Measurements from ENCODE around the gene MYO3A. TPM values are rescaled to one million over a fixed set of nuclear protein-coding genes. Genes with fewer than 3 reads are reported as not detected.

MYO3A gene
- total RNA-seq (2014; rRNA removed; shearing (Covaris generic); ENCODE audit: low replicate concordance): not detected in 2 replicates

GRCh38 chr10:25933653-25934608 lies at the start of gene MYO3A:
Gene MYO3A (plus strand): TSS chr10:25934229. CDS start chr10:25952111, 17,882 bp downstream.
- no peak for DNase-seq

GRCh38 chr10:25888627-25889026 lies 45.4 kb upstream of the MYO3A start:
- Histone ChIP-seq H3K9me3 (no peaks in the 10 kb centered on the region), H3K4me3 (no peak overlapping the region)
- DNase-seq: no peak

More at GRCh38 chr10:25933653-25934608, at the start of gene MYO3A:
- no peaks in the 10 kb centered on the region for H3K36me3 ChIP-seq
- H3K27me3 ChIP-seq: peaks cover 53% of the 10 kb centered on the region
- no peaks in the 10 kb centered on the region for H3K9me3 ChIP-seq
- no peak within 1 kb of the TSS for H3K4me3 ChIP-seq

GRCh38 chr10:25890995-25891394 lies 43.0 kb upstream of the MYO3A start:
- Histone ChIP-seq H3K27me3 (peaks cover 3% of the 10 kb centered on the region; the same call in 1 of the 2 replicates), H3K4me3 (no peak overlapping the region), H3K9me3 (no peaks in the 10 kb centered on the region), H3K36me3 (no peaks in the 10 kb centered on the region)
- no peak for DNase-seq

More at GRCh38 chr10:25888627-25889026, 45.4 kb upstream of the MYO3A start:
- peaks cover 3% of the 10 kb centered on the region; the same call in 1 of the 2 replicates for H3K27me3 ChIP-seq
- no peaks in the 10 kb centered on the region for H3K36me3 ChIP-seq

DNA sequence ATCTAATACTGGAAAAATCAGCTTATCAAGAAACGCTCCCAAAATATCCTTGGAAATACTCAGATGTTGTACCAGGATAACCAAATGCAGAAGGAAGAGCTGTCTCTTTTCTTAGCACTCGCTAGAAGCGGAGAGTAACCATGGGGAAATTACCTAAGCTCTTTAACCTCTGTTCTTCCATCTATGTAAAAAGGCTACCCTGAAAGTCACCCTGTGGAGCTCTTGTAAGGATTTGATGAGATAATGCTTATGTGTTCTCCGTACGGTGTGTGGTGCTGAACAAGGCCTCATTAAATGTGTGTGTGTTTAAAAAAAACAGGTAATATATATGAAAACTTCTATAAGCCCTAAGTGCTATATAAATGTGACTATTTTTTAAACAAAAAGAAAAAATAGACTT lies 38.2 kb upstream of the MYO3A start:
- H3K27me3 ChIP-seq: 0 out of 2 replicates have a peak, but pooled peaks cover 4% of the 10 kb centered on the region
- DNase-seq: no peak

GRCh38 chr10:25896421-25896820 lies 37.6 kb upstream of the MYO3A start:
- no peaks in the 10 kb centered on the region for H3K36me3 ChIP-seq
- no peak for DNase-seq
- H3K27me3 ChIP-seq: 0 out of 2 replicates have a peak, but pooled peaks cover 4% of the 10 kb centered on the region
- no peaks in the 10 kb centered on the region for H3K9me3 ChIP-seq
- no peak overlapping the region for H3K4me3 ChIP-seq

More for the DNA sequence above, 38.2 kb upstream of the MYO3A start:
- no peaks in the 10 kb centered on the region for H3K9me3 ChIP-seq
- H3K4me3 ChIP-seq: no peak overlapping the region
- H3K36me3 ChIP-seq: no peaks in the 10 kb centered on the region

- Histone ChIP-seq H3K27me3 (0 out of 2 replicates have a peak, but pooled peaks cover 2% of the 10 kb centered on the region), H3K4me3 (no peak overlapping the region), H3K36me3 (no peaks in the 10 kb centered on the region), H3K9me3 (no peaks in the 10 kb centered on the region)
- no peak for DNase-seq
These were observed 34.7 kb upstream of the MYO3A start for GRCh38 chr10:25899304-25899703.

- Histone ChIP-seq H3K36me3 (no peaks in the 10 kb centered on the region), H3K4me3 (no peak overlapping the region), H3K9me3 (no peaks in the 10 kb centered on the region), H3K27me3 (0 out of 2 replicates have a peak, but pooled peaks cover 2% of the 10 kb centered on the region)
- DNase-seq: no peak
These were observed 32.8 kb upstream of the MYO3A start for GRCh38 chr10:25901199-25901598.

DNA sequence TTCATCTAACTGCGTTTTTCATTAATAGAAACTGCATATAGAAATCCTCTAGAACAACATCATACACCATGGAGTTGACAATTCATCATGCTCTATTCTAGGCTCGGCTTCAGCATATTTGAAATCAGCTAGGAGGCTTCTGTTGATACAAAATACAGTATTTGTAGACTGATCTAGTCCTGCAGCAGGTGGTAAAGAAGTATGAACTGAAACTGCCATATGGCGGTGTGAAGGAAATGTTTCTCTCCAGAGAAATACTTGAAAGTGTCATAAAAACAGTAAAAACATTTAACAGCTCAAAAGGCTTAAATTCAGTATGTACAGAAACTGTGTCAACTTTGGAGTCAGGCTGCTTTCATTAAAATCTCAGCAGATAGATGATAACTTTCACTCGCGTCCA lies 32.0 kb upstream of the MYO3A start:
- Histone ChIP-seq H3K27me3 (0 out of 2 replicates have a peak, but pooled peaks cover 1% of the 10 kb centered on the region), H3K36me3 (no peaks in the 10 kb centered on the region), H3K4me3 (no peak overlapping the region), H3K9me3 (no peaks in the 10 kb centered on the region)
- no peak for DNase-seq

GRCh38 chr10:25907261-25907660 lies 26.8 kb upstream of the MYO3A start:
- no peak for DNase-seq
- H3K9me3 ChIP-seq: no peaks in the 10 kb centered on the region
- H3K27me3 ChIP-seq: no peaks in the 10 kb centered on the region
- H3K4me3 ChIP-seq: no peak overlapping the region
- no peaks in the 10 kb centered on the region for H3K36me3 ChIP-seq

DNA sequence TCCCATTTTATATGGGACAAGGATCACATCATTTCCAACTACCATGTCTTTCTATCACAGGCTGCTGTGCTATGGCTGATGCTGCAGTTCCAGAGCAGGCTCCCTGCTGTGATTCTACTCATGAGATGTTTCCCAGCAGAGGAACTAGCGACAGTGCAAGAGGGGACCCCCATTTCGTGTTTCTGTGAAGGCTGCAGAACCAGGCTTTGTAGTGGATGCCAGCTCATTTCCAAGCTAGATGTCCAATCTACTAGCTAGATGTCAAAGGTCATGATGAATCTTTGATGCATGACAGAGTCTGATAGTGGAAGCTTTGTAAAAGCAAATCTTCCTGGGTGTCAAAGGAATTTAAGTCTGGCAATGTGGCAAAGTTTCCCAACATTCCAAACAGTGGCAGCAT lies 21.2 kb upstream of the MYO3A start:
- no peak for DNase-seq
- Histone ChIP-seq H3K36me3 (no peaks in the 10 kb centered on the region), H3K9me3 (no peaks in the 10 kb centered on the region)

GRCh38 chr10:25914776-25915175 lies 19.3 kb upstream of the MYO3A start:
- Histone ChIP-seq H3K36me3 (no peaks in the 10 kb centered on the region), H3K9me3 (no peaks in the 10 kb centered on the region)

More for the DNA sequence above, 21.2 kb upstream of the MYO3A start:
- no peak overlapping the region for H3K4me3 ChIP-seq
- no peaks in the 10 kb centered on the region for H3K27me3 ChIP-seq

GRCh38 chr10:25934621-25935139 lies 651 bp downstream of the MYO3A start:
- Histone ChIP-seq H3K27me3 (peaks cover 53% of the 10 kb centered on the region), H3K4me3 (no peak overlapping the region), H3K9me3 (no peaks in the 10 kb centered on the region), H3K36me3 (no peaks in the 10 kb centered on the region)
- no peak for DNase-seq

More at GRCh38 chr10:25914776-25915175, 19.3 kb upstream of the MYO3A start:
- DNase-seq: no peak
- H3K27me3 ChIP-seq: no peaks in the 10 kb centered on the region
- H3K4me3 ChIP-seq: no peak overlapping the region

DNA sequence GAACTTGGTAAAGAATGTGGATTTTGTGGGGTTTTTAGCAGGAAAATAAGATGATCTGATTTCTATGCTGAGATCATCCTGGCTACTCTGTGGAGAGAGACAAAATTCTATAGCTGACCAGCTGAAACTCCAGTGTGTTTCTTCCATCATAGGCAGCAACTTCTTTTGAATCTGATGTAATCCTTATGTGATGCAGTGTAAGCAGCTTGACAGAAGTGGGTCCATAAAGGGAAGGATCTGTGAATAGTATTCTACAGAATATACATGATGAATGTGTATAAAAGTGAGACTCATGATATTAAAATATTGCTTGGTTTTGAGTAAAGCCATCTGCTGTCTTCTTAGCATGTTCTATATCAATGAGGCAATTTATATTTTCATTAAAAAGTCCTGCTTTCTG lies 4.4 kb downstream of the MYO3A start:
- Histone ChIP-seq H3K9me3 (no peaks in the 10 kb centered on the region), H3K27me3 (peaks cover 48% of the 10 kb centered on the region)
- DNase-seq: no peak

GRCh38 chr10:25944771-25945170 lies 10.7 kb downstream of the MYO3A start:
- Histone ChIP-seq H3K9me3 (no peaks in the 10 kb centered on the region), H3K27me3 (peaks cover 2% of the 10 kb centered on the region; the same call in 1 of the 2 replicates), H3K4me3 (no peak overlapping the region), H3K36me3 (no peaks in the 10 kb centered on the region)
- DNase-seq: no peak

More for the DNA sequence above, 4.4 kb downstream of the MYO3A start:
- no peak overlapping the region for H3K4me3 ChIP-seq
- no peaks in the 10 kb centered on the region for H3K36me3 ChIP-seq

DNA sequence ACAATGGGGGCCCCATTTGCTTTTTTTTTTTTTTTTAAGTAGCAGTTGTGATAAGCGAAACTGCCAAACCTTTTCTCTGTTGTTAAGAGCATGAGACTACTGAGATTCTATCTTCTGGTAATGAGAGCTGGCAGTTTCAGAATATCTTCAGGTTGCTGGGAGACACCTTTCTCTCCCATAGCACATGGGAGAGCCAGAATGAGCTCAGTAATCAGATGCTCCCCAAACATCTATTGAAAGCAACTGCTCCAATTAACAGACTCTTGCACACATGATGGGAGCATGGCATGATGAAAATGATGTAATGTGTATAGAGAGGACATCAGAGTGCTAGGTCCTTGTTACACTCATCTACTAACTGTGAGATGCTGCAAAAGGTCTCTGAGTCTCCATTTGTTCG lies 18.8 kb downstream of the MYO3A start:
- Histone ChIP-seq H3K9me3 (no peaks in the 10 kb centered on the region), H3K36me3 (no peaks in the 10 kb centered on the region), H3K4me3 (no peak overlapping the region), H3K27me3 (no peaks in the 10 kb centered on the region)
- no peak for DNase-seq

DNA sequence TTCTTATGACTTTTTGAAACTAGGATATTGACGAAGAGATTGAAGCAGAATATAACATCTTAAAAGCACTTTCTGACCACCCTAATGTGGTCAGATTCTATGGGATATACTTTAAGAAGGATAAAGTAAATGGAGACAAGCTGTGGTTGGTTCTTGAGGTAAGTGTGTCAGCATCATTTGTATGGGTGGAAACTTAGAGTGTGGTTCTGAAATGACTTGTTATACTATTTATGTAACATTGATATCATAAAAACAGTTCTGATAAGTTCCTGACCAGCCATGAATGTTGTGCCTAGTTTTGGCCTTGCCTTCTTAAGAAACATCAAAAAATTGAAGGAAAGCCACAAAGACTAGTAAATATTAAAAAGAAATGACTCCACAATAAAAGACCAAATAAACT lies 20.8 kb downstream of the MYO3A start:
- DNase-seq: no peak
- Histone ChIP-seq H3K36me3 (no peaks in the 10 kb centered on the region), H3K27me3 (no peaks in the 10 kb centered on the region), H3K4me3 (no peak overlapping the region), H3K9me3 (no peaks in the 10 kb centered on the region)

- H3K9me3 ChIP-seq: no peaks in the 10 kb centered on the region
These were observed 25.7 kb downstream of the MYO3A start for GRCh38 chr10:25959540-25960232.

More at GRCh38 chr10:25959540-25960232, 25.7 kb downstream of the MYO3A start:
- no peak overlapping the region for H3K4me3 ChIP-seq
- no peaks in the 10 kb centered on the region for H3K27me3 ChIP-seq
- no peak for DNase-seq
- H3K36me3 ChIP-seq: no peaks in the 10 kb centered on the region
